Globus pallidus (tissue), 1 donor: ENCODE data around the gene ALG6.
"Not testable (repeated sequence)": the region's sequence is repeated elsewhere in the genome, so short reads cannot be mapped to it uniquely, and the experiment has no call there.

Experiments
- DNase-seq: peaks from one replicate; pipeline ENCODE4 v3.0.0-alpha.2; 2015; ENCODE audit warnings: low spot score

Gene ALG6

GRCh38 chr1:63328781-63329180 lies 38.6 kb upstream of the ALG6 start:
- DNase-seq: no peak

- no peak for DNase-seq
These were observed 37.7 kb upstream of the ALG6 start for GRCh38 chr1:63329621-63330330.

- DNase-seq: no peak
These were observed 37.0 kb upstream of the ALG6 start for GRCh38 chr1:63330331-63330916.

- no peak for DNase-seq
These were observed 25.0 kb upstream of the ALG6 start for GRCh38 chr1:63342402-63342801.

- no peak for DNase-seq
These were observed 23.5 kb upstream of the ALG6 start for GRCh38 chr1:63343922-63344321.

GRCh38 chr1:63350320-63350719 lies 17.1 kb upstream of the ALG6 start:
- DNase-seq: no peak

- DNase-seq: no peak
These were observed 14.7 kb upstream of the ALG6 start for GRCh38 chr1:63352736-63353135.

- not testable (repeated sequence) for DNase-seq
These were observed 11.2 kb upstream of the ALG6 start for GRCh38 chr1:63356234-63356633.

GRCh38 chr1:63359561-63359960 lies 7.9 kb upstream of the ALG6 start:
- no peak for DNase-seq

- no peak for DNase-seq
These were observed 5.4 kb upstream of the ALG6 start for GRCh38 chr1:63362073-63362472.

GRCh38 chr1:63362578-63362977 lies 4.8 kb upstream of the ALG6 start:
- DNase-seq: no peak

- DNase-seq: no peak
These were observed 4.4 kb upstream of the ALG6 start for GRCh38 chr1:63363014-63363413.

GRCh38 chr1:63366908-63367214 lies 566 bp upstream of the ALG6 start:
- DNase-seq: no peak

- DNase-seq: no peak
These were observed 704 bp downstream of the ALG6 start for GRCh38 chr1:63368131-63368530.

- DNase-seq: no peak
These were observed 12.2 kb downstream of the ALG6 start for GRCh38 chr1:63379583-63379982.

GRCh38 chr1:63381741-63382140 lies 14.3 kb downstream of the ALG6 start:
- DNase-seq: no peak

- DNase-seq: no peak
These were observed 34.5 kb downstream of the ALG6 start for GRCh38 chr1:63401945-63402344.

GRCh38 chr1:63403386-63403785 lies 36.0 kb downstream of the ALG6 start:
- no peak for DNase-seq

- DNase-seq: no peak
These were observed 37.6 kb downstream of the ALG6 start for GRCh38 chr1:63405021-63405420.

GRCh38 chr1:63405987-63406386 lies 38.6 kb downstream of the ALG6 start:
- DNase-seq: no peak

- no peak for DNase-seq
These were observed 39.6 kb downstream of the ALG6 start for GRCh38 chr1:63407002-63407401.

- no peak for DNase-seq
These were observed 40.9 kb downstream of the ALG6 start for GRCh38 chr1:63408331-63408730.

GRCh38 chr1:63411066-63411465 lies 43.6 kb downstream of the ALG6 start:
- DNase-seq: no peak

GRCh38 chr1:63413394-63413793 lies 46.0 kb downstream of the ALG6 start:
- no peak for DNase-seq
